ENCODE data around the gene EFHC1.

DNA sequence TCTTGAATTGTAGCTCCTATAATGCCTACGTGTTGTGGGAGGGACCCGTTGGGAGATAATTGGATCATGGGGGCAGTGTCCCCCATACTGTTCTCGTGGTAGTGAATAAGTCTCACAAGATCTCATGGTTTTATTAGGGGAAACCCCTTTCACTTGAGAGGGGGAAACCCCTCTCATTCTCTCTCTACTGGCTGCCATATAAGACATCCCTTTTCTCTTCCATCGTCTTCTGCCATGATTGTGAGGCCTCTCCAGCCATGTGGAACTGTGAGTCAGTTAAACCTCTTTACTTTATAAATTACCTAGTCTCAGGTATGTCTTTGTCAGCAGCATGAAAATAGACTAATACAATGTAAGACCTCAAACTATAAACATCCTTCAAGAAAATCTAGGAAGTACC lies 35.1 kb upstream of the EFHC1 start:
- no peak for TF ChIP-seq POLR2A (IDR thresholded peaks at IDR 0.05)
- TF ChIP-seq, protein P1, sequence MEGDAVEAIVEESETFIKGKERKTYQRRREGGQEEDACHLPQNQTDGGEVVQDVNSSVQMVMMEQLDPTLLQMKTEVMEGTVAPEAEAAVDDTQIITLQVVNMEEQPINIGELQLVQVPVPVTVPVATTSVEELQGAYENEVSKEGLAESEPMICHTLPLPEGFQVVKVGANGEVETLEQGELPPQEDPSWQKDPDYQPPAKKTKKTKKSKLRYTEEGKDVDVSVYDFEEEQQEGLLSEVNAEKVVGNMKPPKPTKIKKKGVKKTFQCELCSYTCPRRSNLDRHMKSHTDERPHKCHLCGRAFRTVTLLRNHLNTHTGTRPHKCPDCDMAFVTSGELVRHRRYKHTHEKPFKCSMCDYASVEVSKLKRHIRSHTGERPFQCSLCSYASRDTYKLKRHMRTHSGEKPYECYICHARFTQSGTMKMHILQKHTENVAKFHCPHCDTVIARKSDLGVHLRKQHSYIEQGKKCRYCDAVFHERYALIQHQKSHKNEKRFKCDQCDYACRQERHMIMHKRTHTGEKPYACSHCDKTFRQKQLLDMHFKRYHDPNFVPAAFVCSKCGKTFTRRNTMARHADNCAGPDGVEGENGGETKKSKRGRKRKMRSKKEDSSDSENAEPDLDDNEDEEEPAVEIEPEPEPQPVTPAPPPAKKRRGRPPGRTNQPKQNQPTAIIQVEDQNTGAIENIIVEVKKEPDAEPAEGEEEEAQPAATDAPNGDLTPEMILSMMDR (IDR thresholded peaks at IDR 0.05): no peak
